BJ (cell line): ENCODE data around the gene ZC3H7A. TPM values are rescaled to one million over a fixed set of nuclear protein-coding genes. Genes with fewer than 3 reads are reported as not detected.

Experiments
- CTCF ChIA-PET: fragments of 350-600 bp; formaldehyde crosslinking; extraction: SDS; loops from one replicate; lab custom pipeline; 2021; ENCODE audit warnings: antibody characterized with exemption, inconsistent platforms; lab: Yijun Ruan, JAX
- POLR2A ChIA-PET: fragments of 300-600 bp; sonication (Branson Sonifier 250); formaldehyde crosslinking; extraction: SDS; loops from one replicate; lab custom pipeline; 2021; ENCODE audit warnings: antibody characterized with exemption; lab: Charles Lee
- DNase-seq: peaks from one replicate; pipeline ENCODE4 v3.0.0-alpha.2; 2011; ENCODE audit warnings: low read depth
- H3K27me3 ChIP-seq: 2 replicates; pipeline ENCODE4 v1.6.0; 2011; ENCODE audit warnings: low read length; ENCODE audit not compliant: control insufficient read depth, insufficient read depth
- H3K36me3 ChIP-seq: 2 replicates; pipeline ENCODE4 v1.5.1; 2011; ENCODE audit warnings: low read length; ENCODE audit not compliant: control insufficient read depth, insufficient read depth
- H3K4me3 ChIP-seq: 2 replicates; pipeline ENCODE4 v1.5.1; 2011; ENCODE audit warnings: low read depth, mild to moderate bottlenecking, control low read depth, low read length
- polyA plus RNA-seq: library from polyadenylated mRNA; depleted of rRNA; stranded (reverse); fragments of >200 nt; gene quantifications from 2 replicates; pipeline ENCODE4 v1.2.3, GENCODE V29; 2011; rRNA removed
- small RNA-seq: library from RNA; depleted of rRNA; stranded (forward); fragments of <200 nt; gene quantifications from one replicate; pipeline ENCODE3, GENCODE V24; 2012; ENCODE audit warnings: low replicate concordance, low read depth; ENCODE audit not compliant: insufficient read length
- TF ChIP-seq, protein P1 (sequence below): IDR thresholded peaks from 2 replicates; pipeline ENCODE4 v1.5.1; 2011; ENCODE audit warnings: low read depth, mild to moderate bottlenecking, control low read depth, inconsistent platforms, low read length, moderate library complexity; ENCODE audit not compliant: insufficient read depth

ZC3H7A gene
- polyA plus RNA-seq, 1 experiment: 30.4 TPM

DNA sequence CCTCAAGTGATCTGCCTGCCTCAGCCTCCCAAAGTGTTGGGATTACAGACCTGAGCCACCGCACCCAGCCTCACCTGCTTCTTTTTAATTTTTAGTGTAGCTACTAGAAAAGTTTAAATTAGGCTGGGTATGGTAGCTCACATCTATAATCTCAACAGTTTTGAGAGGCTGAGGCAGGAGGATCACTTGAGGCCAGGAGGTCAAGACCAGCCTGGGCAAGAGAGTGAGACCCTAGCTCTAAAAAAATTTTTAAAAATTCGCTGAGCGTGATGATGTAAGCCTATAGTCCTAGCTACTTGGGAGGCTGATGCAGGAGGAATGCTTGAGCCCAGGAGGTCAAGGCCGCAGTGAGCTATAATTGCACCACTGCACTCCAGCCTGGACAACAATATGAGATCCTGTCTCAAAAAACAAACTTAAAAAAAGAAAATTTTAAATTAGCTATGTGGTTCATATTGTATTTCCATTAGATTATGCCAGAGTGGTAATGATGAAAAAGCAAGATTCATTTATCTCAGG lies 89.3 kb downstream of the ZC3H7A start:
- Histone ChIP-seq H3K27me3 (no peaks in the 10 kb centered on the region), H3K4me3 (no peak overlapping the region), H3K36me3 (peaks cover 2% of the 10 kb centered on the region; the same call in 1 of the 2 replicates)
- TF ChIP-seq, protein P1, sequence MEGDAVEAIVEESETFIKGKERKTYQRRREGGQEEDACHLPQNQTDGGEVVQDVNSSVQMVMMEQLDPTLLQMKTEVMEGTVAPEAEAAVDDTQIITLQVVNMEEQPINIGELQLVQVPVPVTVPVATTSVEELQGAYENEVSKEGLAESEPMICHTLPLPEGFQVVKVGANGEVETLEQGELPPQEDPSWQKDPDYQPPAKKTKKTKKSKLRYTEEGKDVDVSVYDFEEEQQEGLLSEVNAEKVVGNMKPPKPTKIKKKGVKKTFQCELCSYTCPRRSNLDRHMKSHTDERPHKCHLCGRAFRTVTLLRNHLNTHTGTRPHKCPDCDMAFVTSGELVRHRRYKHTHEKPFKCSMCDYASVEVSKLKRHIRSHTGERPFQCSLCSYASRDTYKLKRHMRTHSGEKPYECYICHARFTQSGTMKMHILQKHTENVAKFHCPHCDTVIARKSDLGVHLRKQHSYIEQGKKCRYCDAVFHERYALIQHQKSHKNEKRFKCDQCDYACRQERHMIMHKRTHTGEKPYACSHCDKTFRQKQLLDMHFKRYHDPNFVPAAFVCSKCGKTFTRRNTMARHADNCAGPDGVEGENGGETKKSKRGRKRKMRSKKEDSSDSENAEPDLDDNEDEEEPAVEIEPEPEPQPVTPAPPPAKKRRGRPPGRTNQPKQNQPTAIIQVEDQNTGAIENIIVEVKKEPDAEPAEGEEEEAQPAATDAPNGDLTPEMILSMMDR: no peak
- POLR2A ChIA-PET: interaction anchor here (0.5 kb wide), 1 partner anchor 117 kb away, joined by 7 read pairs; no protein-coding TSS in a partner anchor
- CTCF ChIA-PET: interaction anchor here (0.8 to 1.2 kb wide), 3 partner anchors 176 to 744 kb away, joined by 3 to 5 read pairs (median 3); no protein-coding TSS in a partner anchor
- DNase-seq: no peak

DNA sequence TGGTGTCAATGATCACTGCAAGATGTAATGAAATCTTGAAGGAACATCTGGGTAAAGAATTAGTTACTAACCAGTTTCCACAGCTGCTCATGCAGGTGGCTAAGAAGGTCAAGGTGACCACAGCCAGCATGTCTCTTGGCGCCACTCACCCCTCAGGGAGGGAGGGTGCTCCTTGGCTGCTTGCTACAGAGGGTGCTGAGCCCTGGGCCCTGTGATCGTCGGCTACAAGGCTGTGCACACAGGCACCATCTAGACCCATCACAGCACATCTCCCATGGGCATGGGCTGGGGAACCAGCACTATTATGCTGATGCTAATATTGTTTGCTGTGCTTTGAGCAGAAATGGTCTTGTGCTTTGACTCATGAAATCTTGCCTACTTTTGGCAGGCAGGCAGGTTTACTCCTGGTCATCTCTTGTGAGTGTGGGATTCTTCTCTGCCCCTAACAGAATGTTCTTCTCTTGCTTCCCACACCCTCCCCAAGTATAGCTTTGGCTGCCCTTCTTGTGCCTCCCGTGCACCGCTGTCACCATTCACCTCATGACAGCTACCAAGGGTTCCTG lies 90.8 kb downstream of the ZC3H7A start:
- DNase-seq: no peak
- Histone ChIP-seq H3K36me3 (peaks cover 2% of the 10 kb centered on the region; the same call in 1 of the 2 replicates), H3K4me3 (no peak overlapping the region), H3K27me3 (no peaks in the 10 kb centered on the region)
- TF ChIP-seq, protein P1: no peak
- ChIA-PET POLR2A (no interaction called here), CTCF (interaction anchor here (0.8 to 1.3 kb wide), 2 partner anchors 8 to 15 kb away, joined by 3 to 5 read pairs; no protein-coding TSS in a partner anchor)

DNA sequence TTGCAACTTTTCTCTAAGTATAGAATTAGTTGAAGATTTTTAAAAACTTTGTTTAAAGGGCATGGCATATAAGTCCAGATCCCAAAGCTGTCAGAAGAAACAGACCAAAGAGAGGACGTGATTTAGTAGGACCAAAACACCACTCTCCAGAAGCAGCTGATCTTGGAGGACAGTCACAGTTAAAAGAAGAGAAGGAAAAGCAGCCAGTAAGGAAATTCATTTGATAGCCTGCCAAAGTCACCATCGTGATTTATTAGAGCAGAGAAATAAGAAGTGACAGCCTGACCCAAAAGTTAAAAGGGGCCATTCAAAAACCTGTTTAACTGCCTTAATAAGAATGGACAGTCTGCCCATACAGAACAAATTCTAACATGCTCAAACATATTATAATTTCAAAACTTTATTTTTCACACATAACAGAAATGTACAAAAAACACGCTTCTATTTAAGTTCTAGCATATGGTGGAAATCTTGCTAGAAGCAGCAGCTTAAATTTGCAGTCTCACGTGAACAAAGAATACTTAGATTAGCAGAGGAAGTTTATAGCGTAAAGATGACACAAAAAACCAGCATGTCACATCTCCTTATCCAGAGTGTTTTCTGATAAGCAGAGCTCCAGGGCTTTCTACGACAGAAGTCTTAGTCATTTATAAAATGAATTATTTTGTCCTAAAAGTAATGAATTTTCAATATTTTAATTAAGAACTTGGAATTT lies 91.6 kb downstream of the ZC3H7A start:
- Histone ChIP-seq H3K36me3 (peaks cover 5% of the 10 kb centered on the region), H3K4me3 (no peak overlapping the region), H3K27me3 (no peaks in the 10 kb centered on the region)
- TF ChIP-seq, protein P1: no peak
- DNase-seq: no peak
- CTCF ChIA-PET: interaction anchor here (1.3 kb wide), 1 partner anchor 9 kb away, joined by 5 read pairs; no protein-coding TSS in a partner anchor
- POLR2A ChIA-PET: no interaction called here

Small RNAs within 50 kb of the gene (small RNA-seq; reads per million reads assigned to genes)
- not detected for gene RF00017

Other genes starting within 250 kb of the ZC3H7A start
- gene LITAF, start 210.3 kb downstream of the ZC3H7A start, polyA plus RNA-seq: 118 and 212 TPM in 2 replicates
- 7.3 and 7.5 TPM in 2 replicates for gene SNN, start 128.8 kb downstream of the ZC3H7A start, polyA plus RNA-seq
- gene TXNDC11, start 54.4 kb downstream of the ZC3H7A start, polyA plus RNA-seq: 41.6 and 45.1 TPM in 2 replicates
- gene RSL1D1, start 54.3 kb upstream of the ZC3H7A start, polyA plus RNA-seq: 36.4 and 82.8 TPM in 2 replicates
- gene GSPT1, start 118.7 kb upstream of the ZC3H7A start, polyA plus RNA-seq: 39.3 and 92.3 TPM in 2 replicates
- gene NPIPB2, start 144.8 kb upstream of the ZC3H7A start, polyA plus RNA-seq: 6.4 and 8.9 TPM in 2 replicates
- gene TNFRSF17, start 168.0 kb upstream of the ZC3H7A start, polyA plus RNA-seq: not detected in 2 replicates
- 11.5 and 16.6 TPM in 2 replicates for gene SNX29, start 179.5 kb upstream of the ZC3H7A start, polyA plus RNA-seq